ENCODE results near the gene ATP6V0E1.
"Not testable (repeated sequence)": the region's sequence is repeated elsewhere in the genome, so short reads cannot be mapped to it uniquely, and the experiment has no call there.

DNA sequence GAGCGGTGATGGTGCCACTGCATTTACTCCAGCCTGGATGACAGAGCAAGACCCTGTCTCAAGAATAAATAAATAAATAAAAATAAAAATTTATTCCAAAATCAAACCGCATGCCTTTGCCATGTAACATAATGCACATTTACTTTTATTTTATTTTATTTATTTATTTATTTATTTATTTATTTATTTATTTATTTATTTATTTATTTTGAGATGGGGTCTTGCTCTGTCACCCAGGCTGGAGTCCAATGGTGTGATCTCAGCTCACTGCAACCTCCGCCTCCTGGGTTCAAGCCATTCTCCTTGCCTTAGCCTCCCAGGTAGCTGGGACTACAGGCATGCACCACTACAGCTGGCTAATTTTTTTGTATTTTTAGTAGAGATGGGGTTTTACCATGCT lies 48.5 kb downstream of the ATP6V0E1 start:
- TF ChIP-seq, protein P1, sequence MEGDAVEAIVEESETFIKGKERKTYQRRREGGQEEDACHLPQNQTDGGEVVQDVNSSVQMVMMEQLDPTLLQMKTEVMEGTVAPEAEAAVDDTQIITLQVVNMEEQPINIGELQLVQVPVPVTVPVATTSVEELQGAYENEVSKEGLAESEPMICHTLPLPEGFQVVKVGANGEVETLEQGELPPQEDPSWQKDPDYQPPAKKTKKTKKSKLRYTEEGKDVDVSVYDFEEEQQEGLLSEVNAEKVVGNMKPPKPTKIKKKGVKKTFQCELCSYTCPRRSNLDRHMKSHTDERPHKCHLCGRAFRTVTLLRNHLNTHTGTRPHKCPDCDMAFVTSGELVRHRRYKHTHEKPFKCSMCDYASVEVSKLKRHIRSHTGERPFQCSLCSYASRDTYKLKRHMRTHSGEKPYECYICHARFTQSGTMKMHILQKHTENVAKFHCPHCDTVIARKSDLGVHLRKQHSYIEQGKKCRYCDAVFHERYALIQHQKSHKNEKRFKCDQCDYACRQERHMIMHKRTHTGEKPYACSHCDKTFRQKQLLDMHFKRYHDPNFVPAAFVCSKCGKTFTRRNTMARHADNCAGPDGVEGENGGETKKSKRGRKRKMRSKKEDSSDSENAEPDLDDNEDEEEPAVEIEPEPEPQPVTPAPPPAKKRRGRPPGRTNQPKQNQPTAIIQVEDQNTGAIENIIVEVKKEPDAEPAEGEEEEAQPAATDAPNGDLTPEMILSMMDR (IDR thresholded peaks at IDR 0.05), result not testable (repeated sequence)
- TF ChIP-seq POLR2A (IDR thresholded peaks at IDR 0.05), result not testable (repeated sequence)
